Immature natural killer cell (primary cell): ENCODE data around the gene BTBD2. TPM values are rescaled to one million over a fixed set of nuclear protein-coding genes. Genes with fewer than 3 reads are reported as not detected.

ENCODE experiments used
- DNase-seq, 3 donors: peaks; one replicate each; pipeline ENCODE4 v3.0.0; 2022; ENCODE audit warnings: mixed read lengths in 1 of 3
- H3K27ac Mint-ChIP-seq, 6 donors: one replicate each; pipeline ENCODE4 v1.8.0; 2020; ENCODE audit warnings: mixed read lengths in 6 of 6, mild to moderate bottlenecking in 5 of 6, inconsistent platforms in 4 of 6, moderate library complexity in 3 of 6
- H3K27me3 Mint-ChIP-seq, 3 donors: one replicate each; pipeline ENCODE4 v1.8.0; 2020 to 2021; ENCODE audit warnings: low read depth in 3 of 3, mild to moderate bottlenecking in 3 of 3, mixed read lengths in 3 of 3, moderate library complexity in 3 of 3, inconsistent platforms in 1 of 3
- H3K36me3 Mint-ChIP-seq, 3 donors: one replicate each; pipeline ENCODE4 v1.8.0; 2020; ENCODE audit warnings: mixed read lengths in 3 of 3, inconsistent platforms in 2 of 3, mild to moderate bottlenecking in 2 of 3
- H3K4me1 Mint-ChIP-seq, 2 donors: one replicate each; pipeline ENCODE4 v1.8.0; 2020; ENCODE audit warnings: inconsistent platforms in 2 of 2, mild to moderate bottlenecking in 2 of 2, mixed read lengths in 2 of 2, moderate library complexity in 1 of 2
- H3K4me3 Mint-ChIP-seq, 5 donors: one replicate each; pipeline ENCODE4 v1.8.0; 2020; ENCODE audit warnings: mild to moderate bottlenecking in 5 of 5, mixed read lengths in 5 of 5, inconsistent platforms in 3 of 5, moderate library complexity in 3 of 5
- H3K9me3 Mint-ChIP-seq, 6 donors: one replicate each; pipeline ENCODE4 v1.8.0; 2020; ENCODE audit warnings: mild to moderate bottlenecking in 6 of 6, mixed read lengths in 6 of 6, inconsistent platforms in 4 of 6, moderate library complexity in 3 of 6
- polyA plus RNA-seq, 3 donors: library from polyadenylated mRNA; unstranded; fragments of 300-500 nt; fragmentation: Illumina TruSeq; gene quantifications; one replicate each; pipeline ENCODE4 v1.2.3, GENCODE V29; 2021

The BTBD2 gene
- polyA plus RNA-seq, 3 donors from 2014 or later, result 2.6 to 4.4 (median 3.6) TPM

GRCh38 chr19:2047449-2048103, 32.1 kb upstream of the BTBD2 start:
- Mint-ChIP-seq H3K27ac (peak overlapping the region in 2 of 6 donors; percentile 40 to 69), H3K9me3 (no peaks in the 10 kb centered on the region), H3K27me3 (peaks cover 2 to 27% (median 25%) of the 10 kb centered on the region in 3 donors), H3K4me3 (peak overlapping the region in 2 of 5 donors; percentile 44 to 49), H3K36me3 (no peaks in the 10 kb centered on the region), H3K4me1 (peaks cover 18 to 47% of the 10 kb centered on the region in 2 donors)
- DNase-seq, result no peak

GRCh38 chr19:2047076-2047448, 31.5 kb upstream of the BTBD2 start:
- no peak overlapping the region for H3K4me3 Mint-ChIP-seq
- peak overlapping the region in 2 of 6 donors; percentile 17 to 19 for H3K27ac Mint-ChIP-seq
- H3K9me3 Mint-ChIP-seq, result no peaks in the 10 kb centered on the region
- peaks cover 2 to 30% (median 29%) of the 10 kb centered on the region in 3 donors for H3K27me3 Mint-ChIP-seq
- H3K4me1 Mint-ChIP-seq, result peaks cover 13 to 47% of the 10 kb centered on the region in 2 donors
- DNase-seq, result no peak
- H3K36me3 Mint-ChIP-seq, result no peaks in the 10 kb centered on the region

GRCh38 chr19:2046046-2046907, 30.8 kb upstream of the BTBD2 start:
- Mint-ChIP-seq H3K4me1 (peaks cover 13 to 41% of the 10 kb centered on the region in 2 donors), H3K36me3 (no peaks in the 10 kb centered on the region), H3K27ac (peak overlapping the region in 1 of 6 donors; percentile 19), H3K4me3 (no peak overlapping the region), H3K27me3 (peaks cover 2 to 34% (median 28%) of the 10 kb centered on the region in 3 donors), H3K9me3 (no peaks in the 10 kb centered on the region)
- no peak for DNase-seq

- H3K9me3 Mint-ChIP-seq, result no peaks in the 10 kb centered on the region
- H3K27ac Mint-ChIP-seq, result peak overlapping the region in 2 of 6 donors; percentile 82 to 83
- H3K4me1 Mint-ChIP-seq, result peaks cover 13 to 41% of the 10 kb centered on the region in 2 donors
- H3K4me3 Mint-ChIP-seq, result no peak overlapping the region
- no peak for DNase-seq
- H3K27me3 Mint-ChIP-seq, result peaks cover 0 to 32% (median 26%) of the 10 kb centered on the region in 3 donors
- H3K36me3 Mint-ChIP-seq, result no peaks in the 10 kb centered on the region
Measured at GRCh38 chr19:2045501-2046045, 30.1 kb upstream of the BTBD2 start.

- Mint-ChIP-seq H3K36me3 (no peaks in the 10 kb centered on the region), H3K4me1 (peaks cover 12 to 41% of the 10 kb centered on the region in 2 donors), H3K4me3 (no peak overlapping the region), H3K27me3 (peaks cover 0 to 29% (median 26%) of the 10 kb centered on the region in 3 donors), H3K9me3 (no peaks in the 10 kb centered on the region), H3K27ac (peak overlapping the region; percentile 40 to 89 (median 82))
- no peak for DNase-seq
Measured at GRCh38 chr19:2044709-2045500, 29.4 kb upstream of the BTBD2 start.

GRCh38 chr19:2043961-2044708, 28.6 kb upstream of the BTBD2 start:
- H3K27ac Mint-ChIP-seq, result peak overlapping the region; percentile 72 to 93 (median 86)
- no peaks in the 10 kb centered on the region for H3K9me3 Mint-ChIP-seq
- peaks cover 5 to 35% of the 10 kb centered on the region in 2 donors for H3K4me1 Mint-ChIP-seq
- DNase-seq, result no peak
- peak overlapping the region in 1 of 5 donors; percentile 7 for H3K4me3 Mint-ChIP-seq
- peaks cover 0 to 27% (median 24%) of the 10 kb centered on the region in 3 donors for H3K27me3 Mint-ChIP-seq
- no peaks in the 10 kb centered on the region for H3K36me3 Mint-ChIP-seq

GRCh38 chr19:2043251-2043641, 27.7 kb upstream of the BTBD2 start:
- Mint-ChIP-seq H3K4me1 (peaks cover 5 to 27% of the 10 kb centered on the region in 2 donors), H3K36me3 (no peaks in the 10 kb centered on the region)
- DNase-seq, result no peak

GRCh38 chr19:2042485-2043250, 27.2 kb upstream of the BTBD2 start:
- no peak for DNase-seq
- H3K9me3 Mint-ChIP-seq, result no peaks in the 10 kb centered on the region
- peaks cover 5 to 21% of the 10 kb centered on the region in 2 donors for H3K4me1 Mint-ChIP-seq
- peak overlapping the region; percentile 85 to 93 (median 88) for H3K27ac Mint-ChIP-seq
- no peaks in the 10 kb centered on the region for H3K36me3 Mint-ChIP-seq
- H3K4me3 Mint-ChIP-seq, result peak overlapping the region; percentile 52 to 71 (median 59)
- H3K27me3 Mint-ChIP-seq, result peaks cover 0 to 27% (median 25%) of the 10 kb centered on the region in 3 donors

More at GRCh38 chr19:2043251-2043641, 27.7 kb upstream of the BTBD2 start:
- peak overlapping the region; percentile 28 to 71 (median 58) for H3K4me3 Mint-ChIP-seq
- no peaks in the 10 kb centered on the region for H3K9me3 Mint-ChIP-seq
- H3K27me3 Mint-ChIP-seq, result peaks cover 0 to 27% (median 24%) of the 10 kb centered on the region in 3 donors
- peak overlapping the region; percentile 85 to 93 (median 88) for H3K27ac Mint-ChIP-seq

GRCh38 chr19:2041683-2042484, 26.4 kb upstream of the BTBD2 start:
- H3K27ac Mint-ChIP-seq, result peak overlapping the region; percentile 85 to 94 (median 91)
- H3K4me1 Mint-ChIP-seq, result peaks cover 5 to 19% of the 10 kb centered on the region in 2 donors
- peak; percentile 99 to 100 (median 100) for DNase-seq
- H3K4me3 Mint-ChIP-seq, result peak overlapping the region; percentile 52 to 71 (median 59)
- no peaks in the 10 kb centered on the region for H3K36me3 Mint-ChIP-seq
- H3K27me3 Mint-ChIP-seq, result peaks cover 0 to 27% (median 26%) of the 10 kb centered on the region in 3 donors
- no peaks in the 10 kb centered on the region for H3K9me3 Mint-ChIP-seq

- H3K27me3 Mint-ChIP-seq, result peaks cover 0 to 27% (median 23%) of the 10 kb centered on the region in 3 donors
- H3K36me3 Mint-ChIP-seq, result no peaks in the 10 kb centered on the region
- DNase-seq, result no peak
- H3K4me1 Mint-ChIP-seq, result peaks cover 5 to 16% of the 10 kb centered on the region in 2 donors
- H3K4me3 Mint-ChIP-seq, result peak overlapping the region in 4 of 5 donors; percentile 38 to 48 (median 46)
- peak overlapping the region; percentile 82 to 94 (median 86) for H3K27ac Mint-ChIP-seq
- H3K9me3 Mint-ChIP-seq, result no peaks in the 10 kb centered on the region
Measured at GRCh38 chr19:2041433-2041682, 25.8 kb upstream of the BTBD2 start.

GRCh38 chr19:2040647-2041432, 25.3 kb upstream of the BTBD2 start:
- H3K36me3 Mint-ChIP-seq, result no peaks in the 10 kb centered on the region
- H3K9me3 Mint-ChIP-seq, result no peaks in the 10 kb centered on the region
- peaks cover 5 to 16% of the 10 kb centered on the region in 2 donors for H3K4me1 Mint-ChIP-seq
- peak overlapping the region in 2 of 5 donors; percentile 38 to 48 for H3K4me3 Mint-ChIP-seq
- peaks cover 0 to 26% (median 25%) of the 10 kb centered on the region in 3 donors for H3K27me3 Mint-ChIP-seq
- DNase-seq, result no peak
- H3K27ac Mint-ChIP-seq, result peak overlapping the region; percentile 82 to 94 (median 86)
